Stimulated activated CD8-positive, alpha-beta memory T cell treated with anti-CD3 and anti-CD28 coated beads, Interleukin-7, amount 100 ng/mL, for 48 hours (primary cell): ENCODE data around the gene FRAT2.
A peak's percentile ranks its signal among the peaks of the same experiment; 100 is the strongest.
"Not testable (repeated sequence)": the region's sequence is repeated elsewhere in the genome, so short reads cannot be mapped to it uniquely, and the experiment has no call there.

Source experiments
- DNase-seq, 2 donors: peaks; one replicate each; pipeline ENCODE4 v3.0.0-alpha.2; 2020; ENCODE audit warnings: low read depth in 1 of 2; ENCODE audit errors: extremely low read depth in 1 of 2

FRAT2 gene

GRCh38 chr10:97292862-97293198, 41.7 kb downstream of the FRAT2 start:
- no peak for DNase-seq

GRCh38 chr10:97292097-97292861, 42.2 kb downstream of the FRAT2 start, which contains the start of gene ARHGAP19:
ARHGAP19 (minus strand) TSS chr10:97292637; CDS start chr10:97292627, 10 bp downstream.
- DNase-seq, result peak; percentile 78 to 95

- DNase-seq, result no peak
Observed at GRCh38 chr10:97291357-97292096, 43.0 kb downstream of the FRAT2 start.

- not testable (repeated sequence) for DNase-seq
Observed at GRCh38 chr10:97290576-97291356, 43.8 kb downstream of the FRAT2 start.

GRCh38 chr10:97290076-97290475, 44.5 kb downstream of the FRAT2 start:
- DNase-seq, result not testable (repeated sequence)
